Measurements from ENCODE around the gene AHI1. TPM values are rescaled to one million over a fixed set of nuclear protein-coding genes. Genes with fewer than 3 reads are reported as not detected.

The AHI1 gene
- total RNA-seq, 1 experiment from 2014 or later = 18.8 TPM

DNA sequence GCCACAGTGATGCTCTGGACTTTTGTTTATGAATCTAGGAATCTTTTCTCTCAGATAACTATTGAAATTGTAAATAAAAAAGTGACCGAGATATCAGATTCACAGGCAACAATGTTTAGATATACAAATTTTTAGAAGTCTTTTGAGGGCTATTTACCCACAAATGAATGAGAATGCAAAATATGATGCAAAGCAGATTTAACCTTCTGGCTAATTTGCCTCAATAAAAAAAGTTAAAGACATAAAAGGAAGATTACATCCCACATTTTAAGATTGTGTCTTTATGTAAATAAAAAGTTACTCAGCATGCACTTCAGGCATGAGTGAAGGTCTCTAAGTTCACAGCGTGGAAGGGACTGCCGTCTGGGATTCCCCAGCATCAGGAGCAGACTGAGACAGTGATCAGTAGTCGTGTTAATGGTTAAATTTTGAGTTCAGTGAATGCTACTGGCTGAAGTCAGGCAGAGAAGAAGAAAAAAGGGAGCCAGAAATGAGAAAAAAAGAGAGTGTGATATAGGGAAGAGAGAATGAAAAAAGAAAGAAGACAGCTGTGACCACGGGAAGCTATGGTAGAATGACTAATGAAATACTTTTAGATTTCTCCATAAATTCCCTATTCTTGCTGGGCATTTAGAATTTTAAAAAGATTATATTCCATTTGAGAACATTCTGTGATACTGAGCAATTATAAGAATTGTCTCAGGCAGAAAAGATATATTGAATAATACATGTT, 222.8 kb downstream of the AHI1 start (continued):
- TF ChIP-seq, protein P1, sequence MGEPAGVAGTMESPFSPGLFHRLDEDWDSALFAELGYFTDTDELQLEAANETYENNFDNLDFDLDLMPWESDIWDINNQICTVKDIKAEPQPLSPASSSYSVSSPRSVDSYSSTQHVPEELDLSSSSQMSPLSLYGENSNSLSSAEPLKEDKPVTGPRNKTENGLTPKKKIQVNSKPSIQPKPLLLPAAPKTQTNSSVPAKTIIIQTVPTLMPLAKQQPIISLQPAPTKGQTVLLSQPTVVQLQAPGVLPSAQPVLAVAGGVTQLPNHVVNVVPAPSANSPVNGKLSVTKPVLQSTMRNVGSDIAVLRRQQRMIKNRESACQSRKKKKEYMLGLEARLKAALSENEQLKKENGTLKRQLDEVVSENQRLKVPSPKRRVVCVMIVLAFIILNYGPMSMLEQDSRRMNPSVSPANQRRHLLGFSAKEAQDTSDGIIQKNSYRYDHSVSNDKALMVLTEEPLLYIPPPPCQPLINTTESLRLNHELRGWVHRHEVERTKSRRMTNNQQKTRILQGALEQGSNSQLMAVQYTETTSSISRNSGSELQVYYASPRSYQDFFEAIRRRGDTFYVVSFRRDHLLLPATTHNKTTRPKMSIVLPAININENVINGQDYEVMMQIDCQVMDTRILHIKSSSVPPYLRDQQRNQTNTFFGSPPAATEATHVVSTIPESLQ (CRISPR knock-in tag; IDR thresholded peaks at IDR 0.05) = no peak
- TF ChIP-seq, protein P2, sequence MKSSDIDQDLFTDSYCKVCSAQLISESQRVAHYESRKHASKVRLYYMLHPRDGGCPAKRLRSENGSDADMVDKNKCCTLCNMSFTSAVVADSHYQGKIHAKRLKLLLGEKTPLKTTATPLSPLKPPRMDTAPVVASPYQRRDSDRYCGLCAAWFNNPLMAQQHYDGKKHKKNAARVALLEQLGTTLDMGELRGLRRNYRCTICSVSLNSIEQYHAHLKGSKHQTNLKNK (CRISPR knock-in tag; IDR thresholded peaks at IDR 0.05) = no peak
- TF ChIP-seq ZNF263 (CRISPR knock-in tag; IDR thresholded peaks at IDR 0.05; ENCODE audit: low read depth) (no peak), ATF3 (CRISPR knock-in tag; conservative IDR thresholded peaks at IDR 0.05) (no peak), ARID4B (CRISPR knock-in tag; IDR thresholded peaks at IDR 0.05; ENCODE audit: borderline replicate concordance) (no peak), CREM (CRISPR knock-in tag; IDR thresholded peaks at IDR 0.05) (no peak), IRF1 (CRISPR knock-in tag; IDR thresholded peaks at IDR 0.05) (no peak)
- TF ChIP-seq, protein P3, sequence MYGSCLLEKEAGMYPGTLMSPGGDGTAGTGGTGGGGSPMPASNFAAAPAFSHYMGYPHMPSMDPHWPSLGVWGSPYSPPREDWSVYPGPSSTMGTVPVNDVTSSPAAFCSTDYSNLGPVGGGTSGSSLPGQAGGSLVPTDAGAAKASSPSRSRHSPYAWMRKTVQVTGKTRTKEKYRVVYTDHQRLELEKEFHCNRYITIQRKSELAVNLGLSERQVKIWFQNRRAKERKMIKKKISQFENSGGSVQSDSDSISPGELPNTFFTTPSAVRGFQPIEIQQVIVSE (CRISPR knock-in tag; IDR thresholded peaks at IDR 0.05; ENCODE audit: borderline replicate concordance) = no peak

DNA sequence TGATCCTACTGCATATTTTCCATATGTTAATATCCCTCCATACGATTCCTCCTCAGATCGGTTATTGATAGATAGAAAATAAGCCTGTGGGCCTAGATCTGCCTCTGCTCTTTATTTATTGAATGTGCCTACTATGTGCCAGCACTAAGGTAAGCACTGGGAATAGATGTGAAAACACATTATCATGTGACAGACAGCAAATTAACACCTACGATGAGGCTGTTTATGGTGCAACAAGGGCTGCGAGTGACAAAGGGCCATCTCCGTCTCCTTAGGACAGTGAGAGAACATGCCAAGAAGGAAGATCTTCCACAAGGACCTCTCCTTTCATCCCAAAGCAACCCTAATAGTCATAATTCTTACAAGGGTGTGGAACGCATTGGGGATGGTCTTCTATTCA, 225.9 kb downstream of the AHI1 start:
- ChIA-PET POLR2A (interaction anchor here (1.0 kb wide), 1 partner anchor 88 kb away, joined by 4 read pairs; no protein-coding TSS in a partner anchor), CTCF (interaction anchor here (0.9 kb wide), 1 partner anchor 108 kb away, joined by 3 read pairs; no protein-coding TSS in a partner anchor)
- H3K9me3 Mint-ChIP-seq = peaks cover 2% of the 10 kb centered on the region
- peaks cover 15% of the 10 kb centered on the region for H3K27me3 Mint-ChIP-seq (ENCODE audit: low read depth)
- DNase-seq (ENCODE audit: low spot score) = no peak
- ATAC-seq = no peak
- no peaks in the 10 kb centered on the region for H3K36me3 Mint-ChIP-seq
- H3K4me3 Mint-ChIP-seq = peak overlapping the region; percentile 26; the same call in 1 of the 2 replicates
- peak overlapping the region; percentile 98 for H3K27ac Mint-ChIP-seq
- peaks cover 63% of the 10 kb centered on the region for H3K4me1 Mint-ChIP-seq
- TF ChIP-seq PREB (CRISPR knock-in tag; IDR thresholded peaks at IDR 0.05; ENCODE audit: borderline replicate concordance) (no peak), NR1H2 (CRISPR knock-in tag; IDR thresholded peaks at IDR 0.05) (no peak), ELF4 (CRISPR knock-in tag; IDR thresholded peaks at IDR 0.05; ENCODE audit: low read depth) (no peak), GTF2I (CRISPR knock-in tag; conservative IDR thresholded peaks at IDR 0.05) (no peak), ZSCAN18 (CRISPR knock-in tag; IDR thresholded peaks at IDR 0.05) (no peak), OVOL2 (CRISPR knock-in tag; IDR thresholded peaks at IDR 0.05; ENCODE audit: borderline replicate concordance) (no peak), ARID4B (CRISPR knock-in tag; IDR thresholded peaks at IDR 0.05; ENCODE audit: borderline replicate concordance) (no peak)
- TF ChIP-seq, protein P4, sequence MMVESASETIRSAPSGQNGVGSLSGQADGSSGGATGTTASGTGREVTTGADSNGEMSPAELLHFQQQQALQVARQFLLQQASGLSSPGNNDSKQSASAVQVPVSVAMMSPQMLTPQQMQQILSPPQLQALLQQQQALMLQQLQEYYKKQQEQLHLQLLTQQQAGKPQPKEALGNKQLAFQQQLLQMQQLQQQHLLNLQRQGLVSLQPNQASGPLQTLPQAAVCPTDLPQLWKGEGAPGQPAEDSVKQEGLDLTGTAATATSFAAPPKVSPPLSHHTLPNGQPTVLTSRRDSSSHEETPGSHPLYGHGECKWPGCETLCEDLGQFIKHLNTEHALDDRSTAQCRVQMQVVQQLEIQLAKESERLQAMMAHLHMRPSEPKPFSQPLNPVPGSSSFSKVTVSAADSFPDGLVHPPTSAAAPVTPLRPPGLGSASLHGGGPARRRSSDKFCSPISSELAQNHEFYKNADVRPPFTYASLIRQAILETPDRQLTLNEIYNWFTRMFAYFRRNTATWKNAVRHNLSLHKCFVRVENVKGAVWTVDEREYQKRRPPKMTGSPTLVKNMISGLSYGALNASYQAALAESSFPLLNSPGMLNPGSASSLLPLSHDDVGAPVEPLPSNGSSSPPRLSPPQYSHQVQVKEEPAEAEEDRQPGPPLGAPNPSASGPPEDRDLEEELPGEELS (CRISPR knock-in tag; IDR thresholded peaks at IDR 0.05) = no peak

Data from WTC11 (cell line).